ENCODE data around the gene CISD3. TPM values are rescaled to one million over a fixed set of nuclear protein-coding genes. Genes with fewer than 3 reads are reported as not detected.

The CISD3 gene
- total RNA-seq, 2 donors from 2014 or later: 8.9 to 11.2 TPM

GRCh38 chr17:38709104-38709820 lies 20.9 kb upstream of the CISD3 start:
- H3K9me3 Mint-ChIP-seq: no peaks in the 10 kb centered on the region
- no peak overlapping the region for H3K27ac Mint-ChIP-seq
- peaks cover 34% of the 10 kb centered on the region for H3K4me1 Mint-ChIP-seq
- Histone ChIP-seq H3K27ac (ENCODE audit: low read depth, low read length) (no peak overlapping the region), H3K27me3 (ENCODE audit: control insufficient read depth, insufficient read depth, low read length, poor library complexity, severe bottlenecking) (no peaks in the 10 kb centered on the region), H3K36me3 (ENCODE audit: control insufficient read depth, insufficient read depth, low read length) (peaks cover 69% of the 10 kb centered on the region), H3K4me3 (ENCODE audit: low read length) (no peak overlapping the region), H3K9ac (ENCODE audit: extremely low read depth, low read length, poor library complexity, severe bottlenecking) (no peak overlapping the region), H3K4me1 (ENCODE audit: control insufficient read depth, insufficient read depth, low read length) (peaks cover 9% of the 10 kb centered on the region), H3K9me3 (ENCODE audit: control insufficient read depth, low read length) (no peaks in the 10 kb centered on the region)
- H3K36me3 Mint-ChIP-seq (ENCODE audit: low read depth): peaks cover 49% of the 10 kb centered on the region
- 90 to 94% methylated on average over 12 to 18 of the region's 18 CpGs for WGBS, 2 experiments (ENCODE audit: insufficient coverage in 1 of 2, insufficient read length in 1 of 2)
- TF ChIP-seq CTCF (conservative IDR thresholded peaks at IDR 0.05): no peak
- no peak for DNase-seq
- H3K27me3 Mint-ChIP-seq (ENCODE audit: insufficient read depth): peaks cover 8% of the 10 kb centered on the region
- no peak overlapping the region for H3K4me3 Mint-ChIP-seq

- no peak for TF ChIP-seq CTCF (conservative IDR thresholded peaks at IDR 0.05)
- 87 to 90% methylated on average over 9 to 13 of the region's 13 CpGs for WGBS, 2 experiments (ENCODE audit: insufficient coverage in 1 of 2, insufficient read length in 1 of 2)
- H3K36me3 ChIP-seq (ENCODE audit: control insufficient read depth, insufficient read depth, low read length): peaks cover 70% of the 10 kb centered on the region
- Mint-ChIP-seq H3K4me1 (peaks cover 31% of the 10 kb centered on the region), H3K27ac (no peak overlapping the region), H3K27me3 (ENCODE audit: insufficient read depth) (peaks cover 4% of the 10 kb centered on the region), H3K9me3 (no peaks in the 10 kb centered on the region), H3K4me3 (no peak overlapping the region), H3K36me3 (ENCODE audit: low read depth) (peaks cover 50% of the 10 kb centered on the region)
- H3K4me3 ChIP-seq (ENCODE audit: low read length): no peak overlapping the region
- H3K27me3 ChIP-seq (ENCODE audit: control insufficient read depth, insufficient read depth, low read length, poor library complexity, severe bottlenecking): no peaks in the 10 kb centered on the region
- H3K9ac ChIP-seq (ENCODE audit: extremely low read depth, low read length, poor library complexity, severe bottlenecking): no peak overlapping the region
- no peak overlapping the region for H3K27ac ChIP-seq (ENCODE audit: low read depth, low read length)
- no peak for DNase-seq
- no peaks in the 10 kb centered on the region for H3K9me3 ChIP-seq (ENCODE audit: control insufficient read depth, low read length)
- H3K4me1 ChIP-seq (ENCODE audit: control insufficient read depth, insufficient read depth, low read length): peaks cover 9% of the 10 kb centered on the region
Measured at GRCh38 chr17:38709864-38710603, 20.1 kb upstream of the CISD3 start.

- Histone ChIP-seq H3K27me3 (ENCODE audit: control insufficient read depth, insufficient read depth, low read length, poor library complexity, severe bottlenecking) (no peaks in the 10 kb centered on the region), H3K9me3 (ENCODE audit: control insufficient read depth, low read length) (no peaks in the 10 kb centered on the region), H3K9ac (ENCODE audit: extremely low read depth, low read length, poor library complexity, severe bottlenecking) (no peak overlapping the region), H3K4me1 (ENCODE audit: control insufficient read depth, insufficient read depth, low read length) (peaks cover 9% of the 10 kb centered on the region), H3K36me3 (ENCODE audit: control insufficient read depth, insufficient read depth, low read length) (peaks cover 70% of the 10 kb centered on the region), H3K27ac (ENCODE audit: low read depth, low read length) (no peak overlapping the region), H3K4me3 (ENCODE audit: low read length) (no peak overlapping the region)
- Mint-ChIP-seq H3K27ac (no peak overlapping the region), H3K4me3 (no peak overlapping the region), H3K36me3 (ENCODE audit: low read depth) (peaks cover 52% of the 10 kb centered on the region), H3K4me1 (peaks cover 31% of the 10 kb centered on the region), H3K9me3 (no peaks in the 10 kb centered on the region), H3K27me3 (ENCODE audit: insufficient read depth) (peaks cover 4% of the 10 kb centered on the region)
- no peak for TF ChIP-seq CTCF (conservative IDR thresholded peaks at IDR 0.05)
- no peak for DNase-seq
- 95 to 100% methylated on average over 3 of the region's 3 CpGs for WGBS, 2 experiments (ENCODE audit: insufficient coverage in 1 of 2, insufficient read length in 1 of 2)
Measured at GRCh38 chr17:38710604-38710962, 19.6 kb upstream of the CISD3 start.
